Measurements from ENCODE around the gene PARD6G.

DNA sequence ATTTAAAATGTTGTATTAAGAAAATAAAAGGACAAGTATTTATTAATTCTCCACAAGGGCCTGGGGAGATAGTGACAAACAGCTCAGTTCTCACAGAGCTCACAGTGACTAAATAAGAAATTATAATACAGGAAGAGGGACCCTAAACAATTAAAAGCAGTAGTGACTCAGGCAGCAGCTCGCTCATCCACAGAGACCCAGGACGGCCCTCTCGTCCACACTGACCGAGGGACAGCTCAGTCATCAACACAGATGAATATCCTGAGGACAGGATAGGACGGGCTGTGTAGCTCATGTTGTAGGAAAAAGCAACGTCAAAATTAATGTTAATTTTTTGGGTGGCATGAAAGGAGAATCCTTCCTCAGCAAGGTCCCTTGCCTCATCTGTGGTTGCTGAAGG is 44.1 kb downstream of the PARD6G start:
- TF ChIP-seq POLR2A (IDR thresholded peaks at IDR 0.05), result no peak
- TF ChIP-seq, protein P1, sequence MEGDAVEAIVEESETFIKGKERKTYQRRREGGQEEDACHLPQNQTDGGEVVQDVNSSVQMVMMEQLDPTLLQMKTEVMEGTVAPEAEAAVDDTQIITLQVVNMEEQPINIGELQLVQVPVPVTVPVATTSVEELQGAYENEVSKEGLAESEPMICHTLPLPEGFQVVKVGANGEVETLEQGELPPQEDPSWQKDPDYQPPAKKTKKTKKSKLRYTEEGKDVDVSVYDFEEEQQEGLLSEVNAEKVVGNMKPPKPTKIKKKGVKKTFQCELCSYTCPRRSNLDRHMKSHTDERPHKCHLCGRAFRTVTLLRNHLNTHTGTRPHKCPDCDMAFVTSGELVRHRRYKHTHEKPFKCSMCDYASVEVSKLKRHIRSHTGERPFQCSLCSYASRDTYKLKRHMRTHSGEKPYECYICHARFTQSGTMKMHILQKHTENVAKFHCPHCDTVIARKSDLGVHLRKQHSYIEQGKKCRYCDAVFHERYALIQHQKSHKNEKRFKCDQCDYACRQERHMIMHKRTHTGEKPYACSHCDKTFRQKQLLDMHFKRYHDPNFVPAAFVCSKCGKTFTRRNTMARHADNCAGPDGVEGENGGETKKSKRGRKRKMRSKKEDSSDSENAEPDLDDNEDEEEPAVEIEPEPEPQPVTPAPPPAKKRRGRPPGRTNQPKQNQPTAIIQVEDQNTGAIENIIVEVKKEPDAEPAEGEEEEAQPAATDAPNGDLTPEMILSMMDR (IDR thresholded peaks at IDR 0.05), result no peak
- no peak for TF ChIP-seq POLR2AphosphoS5 (IDR thresholded peaks at IDR 0.05)
